NAMALWA (cell line): ENCODE data around the gene TMEM52B.
A peak's percentile ranks its signal among the peaks of the same experiment; 100 is the strongest.

Source experiments
- DNase-seq: peaks from one replicate; pipeline ENCODE4 v3.0.0-alpha.2; 2015; ENCODE audit warnings: low spot score

Gene TMEM52B

GRCh38 chr12:10178821-10179220 lies at the start of gene TMEM52B:
Gene TMEM52B, plus strand, starts transcription at chr12:10179032. Its CDS starts 543 bp downstream, at chr12:10179575.
- no peak for DNase-seq

GRCh38 chr12:10130042-10130441 lies 48.8 kb upstream of the TMEM52B start, which contains the start of gene CLEC7A:
Gene CLEC7A, minus strand, starts transcription at chr12:10130199. Its CDS starts 117 bp downstream, at chr12:10130082.
- peak; percentile 64 for DNase-seq

DNA sequence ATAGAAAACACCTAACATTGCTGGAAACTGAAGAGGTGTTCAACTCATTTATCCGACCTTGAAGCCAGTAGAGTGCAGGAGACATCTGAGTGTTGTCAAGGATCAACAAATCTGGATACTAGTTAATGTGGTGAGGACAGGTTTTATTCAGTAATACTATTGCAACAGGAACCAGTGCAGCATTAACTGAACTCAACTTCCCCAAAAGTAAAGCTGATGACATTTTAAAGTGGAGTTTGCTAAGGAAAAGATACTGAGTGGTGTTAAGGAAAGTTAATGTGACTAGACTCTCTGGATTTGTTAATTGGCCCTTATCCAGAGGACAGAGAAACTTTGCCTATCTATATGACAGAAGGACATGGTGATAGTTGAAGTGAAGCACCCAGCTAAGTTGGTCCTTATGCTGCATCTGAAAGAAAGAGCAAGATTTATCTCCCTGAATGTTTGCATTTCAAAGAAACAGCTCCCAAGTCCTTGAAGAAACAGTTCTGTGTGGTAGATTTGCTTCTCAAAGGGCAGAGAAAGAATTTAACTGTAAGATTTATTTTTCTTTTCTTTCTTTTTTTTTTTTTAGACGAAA lies 47.6 kb upstream of the TMEM52B start:
- DNase-seq = peak; percentile 20

DNA sequence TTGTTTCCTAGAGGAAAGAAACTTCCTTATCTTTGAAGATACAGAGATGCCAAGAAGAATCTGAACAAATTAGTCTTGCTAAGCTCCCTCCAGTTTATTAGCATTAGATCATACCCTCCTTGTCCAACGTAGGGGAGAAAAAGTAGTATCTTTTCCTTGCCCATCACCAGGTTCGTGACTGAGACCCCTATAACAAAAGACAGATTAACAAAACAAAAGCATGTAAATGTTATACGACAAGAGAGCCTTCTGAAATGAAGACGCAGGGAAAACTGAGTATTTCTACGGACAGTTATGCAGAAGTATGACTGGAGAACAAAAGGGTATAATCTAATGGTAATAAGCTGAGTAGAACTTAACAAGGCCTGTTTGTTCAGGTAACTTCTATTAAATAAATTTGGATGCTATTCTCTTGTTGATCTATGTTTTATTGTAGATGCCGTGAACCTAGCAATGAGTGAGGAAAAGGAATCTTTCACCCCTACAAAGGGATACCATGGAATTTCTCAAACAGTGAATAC lies 45.9 kb upstream of the TMEM52B start:
- DNase-seq = no peak

- DNase-seq = no peak
Measured at GRCh38 chr12:10135126-10135525, 43.7 kb upstream of the TMEM52B start.

GRCh38 chr12:10136637-10137205 lies 42.1 kb upstream of the TMEM52B start:
- no peak for DNase-seq

DNA sequence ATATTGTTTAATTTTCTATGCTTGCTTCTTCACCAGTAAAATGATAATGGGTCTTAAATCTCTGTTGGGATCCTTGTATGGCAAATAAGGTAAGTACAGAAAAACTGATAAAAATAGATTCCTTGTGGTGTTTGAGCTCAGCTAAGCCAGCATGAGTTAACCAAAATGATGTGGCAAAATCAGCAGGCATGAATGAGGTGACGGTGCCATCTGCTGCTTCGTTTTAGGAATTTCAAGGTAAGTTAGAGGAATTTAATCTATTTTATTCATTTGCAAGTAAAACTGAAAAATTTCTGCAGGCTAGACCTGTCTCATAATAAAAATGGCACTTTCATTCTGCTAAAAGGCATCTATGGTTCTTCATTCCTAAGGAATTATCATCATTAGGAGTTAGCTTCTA lies 38.8 kb upstream of the TMEM52B start:
- DNase-seq = peak; percentile 77

GRCh38 chr12:10142976-10143589 lies 35.7 kb upstream of the TMEM52B start:
- DNase-seq = no peak

GRCh38 chr12:10147714-10148403 lies 31.0 kb upstream of the TMEM52B start:
- peak; percentile 27 for DNase-seq

DNA sequence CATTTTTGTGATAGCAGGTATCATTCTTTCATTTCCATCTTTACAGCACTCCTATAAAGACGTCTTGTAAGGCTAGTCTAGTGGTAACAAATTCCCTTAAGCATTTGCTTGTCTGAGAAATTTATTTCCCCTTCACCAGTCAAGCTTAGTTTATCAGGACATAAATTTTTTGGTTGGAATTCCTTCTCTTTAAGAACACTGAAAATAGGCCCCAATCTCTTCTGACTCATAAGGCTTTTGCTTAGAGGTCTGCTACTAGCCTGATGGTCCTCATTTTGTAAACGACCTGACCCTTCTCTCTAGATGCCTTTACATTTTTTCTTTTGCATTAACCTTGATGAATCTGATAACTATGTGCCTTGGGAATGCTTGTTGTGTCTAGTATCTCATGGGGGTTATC lies 27.2 kb upstream of the TMEM52B start:
- DNase-seq = no peak

DNA sequence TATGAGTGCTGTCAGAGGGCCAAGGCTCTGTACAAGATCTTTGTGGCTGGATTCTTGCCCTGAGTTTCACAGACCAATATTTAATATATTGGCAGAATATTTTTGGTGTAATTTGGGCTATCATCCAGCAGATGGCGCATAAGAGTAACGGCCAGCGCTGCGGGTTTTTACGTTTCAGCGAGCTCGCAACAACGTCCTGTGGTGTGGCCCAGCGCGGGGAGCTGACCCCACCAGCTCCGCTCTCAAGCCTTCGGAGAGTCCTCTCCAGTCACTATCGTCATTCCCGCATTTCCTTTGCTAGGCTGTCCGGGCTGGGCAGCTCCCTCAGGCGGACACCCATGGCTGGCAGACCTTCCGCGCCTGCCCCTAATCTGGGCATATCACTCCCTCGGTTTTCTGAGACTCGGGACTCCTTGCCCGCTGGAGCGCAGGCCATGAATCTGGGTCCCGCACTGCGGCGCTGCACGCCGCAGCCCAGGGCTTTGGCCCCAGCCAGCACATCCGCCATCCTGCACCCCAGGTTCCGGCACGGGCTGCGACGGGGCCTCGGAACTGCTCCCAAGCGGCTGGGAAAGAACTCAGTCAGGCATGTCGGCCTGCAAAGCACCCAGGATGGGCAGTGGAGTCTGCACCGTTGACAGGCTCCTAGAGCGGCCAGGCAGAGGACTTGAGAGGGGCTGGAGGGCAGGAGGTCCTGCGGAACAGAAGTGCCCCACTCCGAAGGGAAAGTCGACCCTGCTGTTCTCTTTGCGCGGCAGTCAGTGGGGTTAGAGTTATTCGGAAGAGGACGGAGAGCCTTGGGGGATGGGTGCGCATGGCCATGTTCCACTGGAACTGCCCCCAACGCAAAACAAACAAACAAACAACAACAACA lies 25.3 kb upstream of the TMEM52B start:
- peak; percentile 75 for DNase-seq

GRCh38 chr12:10154145-10154496 lies 24.7 kb upstream of the TMEM52B start:
- no peak for DNase-seq

DNA sequence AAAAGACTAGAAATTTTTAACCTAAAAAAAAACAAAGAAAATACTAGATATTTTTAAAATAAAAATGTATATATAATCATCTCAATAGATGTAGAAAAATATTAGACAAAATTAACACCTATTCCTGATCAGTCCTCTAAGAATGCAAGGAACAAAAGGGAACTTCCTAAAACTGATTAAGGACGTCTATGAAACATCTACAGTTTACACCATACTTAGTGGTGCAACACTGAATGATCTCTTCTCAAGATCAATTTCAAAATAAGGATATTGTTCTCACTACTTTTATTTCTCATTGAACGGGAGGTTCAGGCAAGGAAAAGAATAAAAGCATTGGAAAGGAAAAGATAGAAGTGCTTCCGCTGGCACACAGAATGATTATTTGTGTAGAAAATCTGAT lies 22.9 kb upstream of the TMEM52B start:
- DNase-seq = no peak

GRCh38 chr12:10158406-10158805 lies 20.4 kb upstream of the TMEM52B start:
- peak; percentile 62 for DNase-seq

GRCh38 chr12:10159280-10159679 lies 19.6 kb upstream of the TMEM52B start:
- DNase-seq = no peak

GRCh38 chr12:10160617-10161385 lies 18.0 kb upstream of the TMEM52B start:
- no peak for DNase-seq

- DNase-seq = no peak
Measured at GRCh38 chr12:10163084-10163483, 15.7 kb upstream of the TMEM52B start.

- no peak for DNase-seq
Measured at GRCh38 chr12:10165421-10165820, 13.4 kb upstream of the TMEM52B start.

GRCh38 chr12:10167599-10167998 lies 11.2 kb upstream of the TMEM52B start:
- no peak for DNase-seq

DNA sequence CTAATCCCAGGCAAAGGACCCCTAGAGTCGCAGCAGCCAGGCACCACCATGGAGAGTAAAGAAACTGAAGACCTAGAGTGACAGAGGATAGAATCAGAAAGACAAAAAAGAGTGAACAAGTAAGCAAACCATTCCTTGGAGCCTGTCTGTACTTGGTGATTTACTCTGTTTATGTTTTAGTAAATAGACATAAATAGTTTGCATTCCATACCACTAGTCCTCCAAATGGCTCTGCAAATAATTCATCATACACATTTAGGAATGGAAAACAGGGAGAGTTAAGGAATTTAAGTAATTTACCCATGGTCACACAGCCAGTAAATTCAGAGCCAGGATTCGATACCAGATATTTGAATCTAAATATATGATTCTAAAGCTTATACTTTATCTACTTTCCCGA lies 9.7 kb upstream of the TMEM52B start:
- no peak for DNase-seq

DNA sequence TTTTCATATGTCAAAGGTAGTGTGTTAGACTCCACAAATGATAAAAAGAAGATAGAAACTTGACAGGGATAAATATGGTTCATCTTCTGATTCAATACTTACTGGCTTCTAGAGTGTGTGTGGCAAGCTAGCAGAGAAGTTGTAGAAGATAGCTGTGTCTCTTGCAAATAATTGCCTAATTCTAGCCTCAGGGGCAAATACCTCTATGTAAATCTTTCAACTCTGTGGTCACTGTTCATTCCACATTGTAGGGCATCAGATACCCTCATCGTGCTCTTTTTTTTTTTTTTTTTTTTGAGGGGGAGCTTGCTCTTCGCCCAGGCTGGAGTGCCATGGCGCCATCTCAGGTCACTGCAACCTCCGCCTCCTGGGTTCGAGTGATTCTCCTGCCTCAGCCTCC lies 8.6 kb upstream of the TMEM52B start:
- no peak for DNase-seq
